Endodermal cell (in vitro differentiated cells): ENCODE results near the gene MXRA7. TPM values are rescaled to one million over a fixed set of nuclear protein-coding genes. Genes with fewer than 3 reads are reported as not detected.
A peak's percentile ranks its signal among the peaks of the same experiment; 100 is the strongest.

ENCODE experiments used
- DNase-seq: peaks from one replicate; pipeline ENCODE4 v3.0.0-alpha.2; 2017
- H3K27ac ChIP-seq: 2 replicates; pipeline ENCODE4 v1.5.1; 2013; ENCODE audit warnings: mild to moderate bottlenecking, low read depth, low read length, moderate library complexity
- H3K27me3 ChIP-seq: 2 replicates; pipeline ENCODE4 v1.6.1; 2013; ENCODE audit warnings: mild to moderate bottlenecking, low read length, moderate library complexity; ENCODE audit not compliant: insufficient read depth, control insufficient read depth, poor library complexity, severe bottlenecking
- H3K36me3 ChIP-seq: 2 replicates; pipeline ENCODE4 v1.7.0; 2013; ENCODE audit warnings: mild to moderate bottlenecking, low read length, moderate library complexity; ENCODE audit not compliant: control insufficient read depth, insufficient read depth
- H3K4me1 ChIP-seq: one replicate; pipeline ENCODE4 v1.7.0; 2013; ENCODE audit warnings: low read length; ENCODE audit not compliant: control insufficient read depth, insufficient read depth
- H3K4me3 ChIP-seq: 2 replicates; pipeline ENCODE4 v1.5.1; 2013; ENCODE audit warnings: mild to moderate bottlenecking, low read length, moderate library complexity
- H3K9ac ChIP-seq: 2 replicates; pipeline ENCODE4 v1.6.1; 2013; ENCODE audit warnings: mild to moderate bottlenecking, low read length, moderate library complexity; ENCODE audit not compliant: poor library complexity, severe bottlenecking; ENCODE audit errors: extremely low read depth
- H3K9me3 ChIP-seq: 2 replicates; pipeline ENCODE4 v1.6.1; 2013; ENCODE audit warnings: mild to moderate bottlenecking, low read length, moderate library complexity; ENCODE audit not compliant: control insufficient read depth
- H3K27ac Mint-ChIP-seq: 2 replicates; pipeline ENCODE4 v1.8.0; 2020; ENCODE audit warnings: mixed read lengths
- H3K27me3 Mint-ChIP-seq: 2 replicates; pipeline ENCODE4 v1.8.0; 2021; ENCODE audit warnings: mild to moderate bottlenecking, mixed read lengths; ENCODE audit not compliant: insufficient read depth
- H3K36me3 Mint-ChIP-seq: 2 replicates; pipeline ENCODE4 v1.8.0; 2020; ENCODE audit warnings: low read depth, mixed read lengths
- H3K4me1 Mint-ChIP-seq: 2 replicates; pipeline ENCODE4 v1.8.0; 2020; ENCODE audit warnings: mixed read lengths
- H3K4me3 Mint-ChIP-seq: 2 replicates; pipeline ENCODE4 v1.8.0; 2020; ENCODE audit warnings: mild to moderate bottlenecking, moderate library complexity, mixed read lengths
- H3K9me3 Mint-ChIP-seq: 2 replicates; pipeline ENCODE4 v1.8.0; 2020; ENCODE audit warnings: mild to moderate bottlenecking, mixed read lengths
- CTCF ChIP-seq: fragments of 200-600 bp; sonication (generic); conservative IDR thresholded peaks from 2 replicates; pipeline ENCODE4 v1.5.0; 2021; ENCODE audit warnings: antibody characterized with exemption, mild to moderate bottlenecking
- WGBS, 2 experiments: methylation state at CpG; one replicate each; pipeline versions ENCODE4 v1.1.5 to v1.1.7; 2013; ENCODE audit warnings: missing lambda C conversion rate in 2 of 2, mixed read lengths in 1 of 2; ENCODE audit not compliant: insufficient coverage in 1 of 2, insufficient read length in 1 of 2; 5-methylcytosine and 5-hydroxymethylcytosine counted together
- total RNA-seq, 2 donors: library from RNA; stranded (reverse); fragmentation: NEBNext Ultra II Directional in 1 of 2; extraction: Animal tissue kit (Norgen Biotek cat#: 25700) in 1 of 2; gene quantifications; 2 replicates in 1 of 2; 3 replicates in 1 of 2; pipeline ENCODE4 v1.2.1, GENCODE V29; 2021

The MXRA7 gene
- total RNA-seq, 2 donors from 2014 or later = 61.6 to 77.1 TPM

GRCh38 chr17:76727745-76728456, 17.1 kb upstream of the MXRA7 start:
- DNase-seq = peak; percentile 56
- peaks cover 35% of the 10 kb centered on the region for H3K36me3 Mint-ChIP-seq
- Histone ChIP-seq H3K9ac (peak overlapping the region; percentile 93), H3K27ac (no peak overlapping the region), H3K4me3 (peak overlapping the region; percentile 89), H3K4me1 (no peaks in the 10 kb centered on the region), H3K36me3 (peaks cover 30% of the 10 kb centered on the region), H3K27me3 (no peaks in the 10 kb centered on the region), H3K9me3 (no peaks in the 10 kb centered on the region)
- H3K27ac Mint-ChIP-seq = peak overlapping the region; percentile 88
- peaks cover 5% of the 10 kb centered on the region for H3K4me1 Mint-ChIP-seq
- no peak for TF ChIP-seq CTCF
- no peaks in the 10 kb centered on the region for H3K9me3 Mint-ChIP-seq
- peak overlapping the region; percentile 87 for H3K4me3 Mint-ChIP-seq
- H3K27me3 Mint-ChIP-seq = no peaks in the 10 kb centered on the region
- WGBS, 2 experiments = 93% methylated on average over 16 to 18 of the region's 18 CpGs

- Mint-ChIP-seq H3K27ac (peak within 1 kb of the TSS; percentile 96), H3K36me3 (peaks cover 36% of the 10 kb centered on the region), H3K4me3 (peak within 1 kb of the TSS; percentile 87), H3K4me1 (peaks cover 5% of the 10 kb centered on the region), H3K27me3 (no peaks in the 10 kb centered on the region), H3K9me3 (no peaks in the 10 kb centered on the region)
- peak within 1 kb of the TSS; percentile 94 for H3K27ac ChIP-seq
- peaks cover 33% of the 10 kb centered on the region for H3K36me3 ChIP-seq
- 4 to 5% methylated on average over 39 to 70 of the region's 71 CpGs for WGBS, 2 experiments
- H3K4me1 ChIP-seq = no peaks in the 10 kb centered on the region
- H3K27me3 ChIP-seq = no peaks in the 10 kb centered on the region
- peak; percentile 91 for TF ChIP-seq CTCF
- peak; percentile 92 for DNase-seq
- H3K9ac ChIP-seq = peak within 1 kb of the TSS; percentile 93
- H3K4me3 ChIP-seq = peak within 1 kb of the TSS; percentile 89
- H3K9me3 ChIP-seq = no peaks in the 10 kb centered on the region
Observed at GRCh38 chr17:76726776-76727718, 16.3 kb upstream of the MXRA7 start, which contains the start of gene METTL23. METTL23 (plus strand) TSS chr17:76726839; CDS start chr17:76729711, 2,872 bp downstream.

GRCh38 chr17:76726231-76726775, 15.5 kb upstream of the MXRA7 start, which contains the start of gene JMJD6:
JMJD6 (minus strand) TSS chr17:76726606; CDS start chr17:76726475, 131 bp downstream.
- TF ChIP-seq CTCF = no peak
- peak within 1 kb of the TSS; percentile 89 for H3K4me3 ChIP-seq
- peak within 1 kb of the TSS; percentile 94 for H3K27ac ChIP-seq
- no peaks in the 10 kb centered on the region for H3K27me3 Mint-ChIP-seq
- peak within 1 kb of the TSS; percentile 96 for H3K27ac Mint-ChIP-seq
- peak within 1 kb of the TSS; percentile 93 for H3K9ac ChIP-seq
- H3K9me3 Mint-ChIP-seq = no peaks in the 10 kb centered on the region
- H3K9me3 ChIP-seq = no peaks in the 10 kb centered on the region
- peak within 1 kb of the TSS; percentile 87 for H3K4me3 Mint-ChIP-seq
- H3K36me3 ChIP-seq = peaks cover 35% of the 10 kb centered on the region
- H3K4me1 Mint-ChIP-seq = peaks cover 5% of the 10 kb centered on the region
- DNase-seq = peak; percentile 100
- no peaks in the 10 kb centered on the region for H3K27me3 ChIP-seq
- H3K4me1 ChIP-seq = no peaks in the 10 kb centered on the region
- H3K36me3 Mint-ChIP-seq = peaks cover 44% of the 10 kb centered on the region
- WGBS, 2 experiments = 0% methylated on average over 24 to 60 of the region's 60 CpGs
